Esophagus muscularis mucosa (tissue), 4 donors: ENCODE results near the gene GPATCH4. TPM values are rescaled to one million over a fixed set of nuclear protein-coding genes. Genes with fewer than 3 reads are reported as not detected.

Experiments
- DNase-seq: peaks from one replicate; pipeline ENCODE4 v3.0.0-alpha.2; 2017; ENCODE audit errors: extremely low spot score
- H3K27ac ChIP-seq, 4 donors: fragments of 200-600 bp; sonication (generic); replicated peaks in 1 of 4; 1 replicate in 3 of 4; 2 replicates in 1 of 4; pipeline ENCODE4 v1.5.1; 2016 to 2019; ENCODE audit warnings: mild to moderate bottlenecking in 1 of 4
- H3K27me3 ChIP-seq, 4 donors: fragments of 200-600 bp; sonication (generic); one replicate each; pipeline versions ENCODE4 v1.5.1 to v1.6.0; 2016 to 2019
- H3K36me3 ChIP-seq, 4 donors: fragments of 200-600 bp; sonication (generic); one replicate each; pipeline ENCODE4 v1.5.1; 2016 to 2019
- H3K4me1 ChIP-seq, 4 donors: fragments of 200-600 bp; sonication (generic); one replicate each; pipeline ENCODE4 v1.5.1; 2016 to 2019
- H3K4me3 ChIP-seq, 4 donors: fragments of 200-600 bp; sonication (generic); 1 replicate in 2 of 4; 2 replicates in 2 of 4; pipeline ENCODE4 v1.5.1; 2016 to 2019; ENCODE audit warnings: mild to moderate bottlenecking in 4 of 4, moderate library complexity in 1 of 4
- H3K9me3 ChIP-seq, 4 donors: fragments of 200-600 bp; sonication (generic); 1 replicate in 3 of 4; 2 replicates in 1 of 4; pipeline ENCODE4 v1.5.1; 2016 to 2019
- CTCF ChIP-seq, 3 experiments: fragments of 200-600 bp in 2 of 3; fragments of 450-650 bp in 1 of 3; sonication (generic) in 2 of 3; IDR thresholded peaks; one replicate each; pipeline ENCODE4 v1.5.1; 2017 to 2019; ENCODE audit warnings: antibody characterized with exemption in 3 of 3, mild to moderate bottlenecking in 2 of 3, moderate library complexity in 1 of 3
- EP300 ChIP-seq: sonication (generic); formaldehyde crosslinking; IDR thresholded peaks from one replicate; pipeline ENCODE4 v1.6.1; 2017; ENCODE audit warnings: antibody characterized with exemption
- POLR2A ChIP-seq: fragments of 450-650 bp; IDR thresholded peaks from one replicate; pipeline ENCODE4 v1.6.1; 2017; ENCODE audit warnings: antibody characterized with exemption, moderate library complexity, mild to moderate bottlenecking, low read depth
- POLR2AphosphoS5 ChIP-seq, 2 donors: sonication (generic); formaldehyde crosslinking; IDR thresholded peaks; one replicate each; pipeline ENCODE4 v1.6.1; 2017; ENCODE audit warnings: antibody characterized with exemption in 2 of 2
- WGBS: methylation state at CpG from one replicate; pipeline ENCODE4 v1.1.5; 2018; 5-methylcytosine and 5-hydroxymethylcytosine counted together
- intact Hi-C: fragments of 100-400 bp; cut with DNase I; formaldehyde crosslinking; loops from one replicate; pipeline ENCODE4 v1.15.1; 2023
- total RNA-seq, 4 donors: library from RNA; depleted of rRNA; stranded (reverse); fragments of >200 nt; gene quantifications; one replicate each; pipeline versions ENCODE4 v1.1.0 to v1.2.1, GENCODE V29; 2016

The GPATCH4 gene
- total RNA-seq, 4 donors from 2014 or later = 22.6 to 32.8 (median 26.4) TPM

GRCh38 chr1:156592910-156593660 lies 8.2 kb downstream of the GPATCH4 start:
- Histone ChIP-seq H3K4me3 (no peak overlapping the region), H3K36me3 (peaks cover 28 to 54% (median 52%) of the 10 kb centered on the region in 4 donors), H3K27me3 (no peaks in the 10 kb centered on the region), H3K9me3 (no peaks in the 10 kb centered on the region), H3K27ac (peak overlapping the region in 2 of 4 donors; percentile 90 to 91), H3K4me1 (peaks cover 11 to 21% (median 19%) of the 10 kb centered on the region in 4 donors)
- intact Hi-C loops = loop anchor here (5.0 to 10.0 kb wide), 2 partner anchors 108 to 136 kb away; no protein-coding TSS in a partner anchor
- TF ChIP-seq POLR2A (no peak), POLR2AphosphoS5 (IDR thresholded peaks at IDR 0.05) (no peak), CTCF (IDR thresholded peaks at IDR 0.05) (no peak), EP300 (no peak)
- DNase-seq = no peak
- WGBS = 65% methylated on average over 4 of the region's 8 CpGs

GRCh38 chr1:156592158-156592909 lies 8.9 kb downstream of the GPATCH4 start:
- peak overlapping the region; percentile 85 to 91 (median 88) for H3K27ac ChIP-seq
- 63% methylated on average over 9 of the region's 16 CpGs for WGBS
- intact Hi-C loops = loop anchor here (5.0 to 10.0 kb wide), 2 partner anchors 108 to 135 kb away; no protein-coding TSS in a partner anchor
- DNase-seq = no peak
- no peaks in the 10 kb centered on the region for H3K27me3 ChIP-seq
- TF ChIP-seq EP300 = no peak
- TF ChIP-seq POLR2AphosphoS5 (IDR thresholded peaks at IDR 0.05) = no peak
- no peak for TF ChIP-seq CTCF (IDR thresholded peaks at IDR 0.05)
- TF ChIP-seq POLR2A = no peak
- H3K4me3 ChIP-seq = peak overlapping the region; percentile 72 to 87 (median 80)
- H3K9me3 ChIP-seq = no peaks in the 10 kb centered on the region
- H3K4me1 ChIP-seq = peaks cover 11 to 21% (median 19%) of the 10 kb centered on the region in 4 donors
- H3K36me3 ChIP-seq = peaks cover 23 to 46% (median 45%) of the 10 kb centered on the region in 4 donors

- Histone ChIP-seq H3K36me3 (peaks cover 23 to 39% (median 38%) of the 10 kb centered on the region in 4 donors), H3K4me1 (peaks cover 11 to 21% (median 19%) of the 10 kb centered on the region in 4 donors), H3K4me3 (peak within 1 kb of the TSS; percentile 72 to 87 (median 80)), H3K9me3 (no peaks in the 10 kb centered on the region), H3K27ac (peak within 1 kb of the TSS; percentile 85 to 91 (median 88)), H3K27me3 (no peaks in the 10 kb centered on the region)
- intact Hi-C loops = loop anchor here (5.0 to 10.0 kb wide), 2 partner anchors 107 to 134 kb away; no protein-coding TSS in a partner anchor
- peak; percentile 93 for DNase-seq
- 2% methylated on average over 11 of the region's 60 CpGs for WGBS
- TF ChIP-seq POLR2AphosphoS5 (IDR thresholded peaks at IDR 0.05) (peak; percentile 67 to 85), EP300 (no peak), CTCF (IDR thresholded peaks at IDR 0.05) (peak in 1 of 3 experiments; percentile 16), POLR2A (peak; percentile 43)
Observed at GRCh38 chr1:156591432-156592157, 9.7 kb downstream of the GPATCH4 start, which contains the start of gene NAXE. NAXE (plus strand) TSS chr1:156591776; CDS start chr1:156591805, 29 bp downstream.

- 30% methylated on average over 6 of the region's 6 CpGs for WGBS
- intact Hi-C loops = loop anchor here (5.0 to 10.0 kb wide), 2 partner anchors 106 to 134 kb away; no protein-coding TSS in a partner anchor
Observed at GRCh38 chr1:156591181-156591431, 10.2 kb downstream of the GPATCH4 start.

More at GRCh38 chr1:156591181-156591431, 10.2 kb downstream of the GPATCH4 start:
- Histone ChIP-seq H3K27ac (peak overlapping the region; percentile 85 to 91 (median 88)), H3K4me1 (peaks cover 11 to 21% (median 19%) of the 10 kb centered on the region in 4 donors), H3K27me3 (no peaks in the 10 kb centered on the region), H3K36me3 (peaks cover 19 to 34% (median 33%) of the 10 kb centered on the region in 4 donors), H3K9me3 (no peaks in the 10 kb centered on the region), H3K4me3 (peak overlapping the region; percentile 72 to 87 (median 80))
- no peak for DNase-seq
- TF ChIP-seq POLR2AphosphoS5 (IDR thresholded peaks at IDR 0.05) = no peak
- no peak for TF ChIP-seq CTCF (IDR thresholded peaks at IDR 0.05)
- no peak for TF ChIP-seq POLR2A
- TF ChIP-seq EP300 = no peak
